ENCODE results near the gene SMIM14. TPM values are rescaled to one million over a fixed set of nuclear protein-coding genes. Genes with fewer than 3 reads are reported as not detected.

SMIM14 gene
- total and polyA plus RNA-seq, 9 of the 15 experiments (the other 6 are each of a cell fraction or from before 2014, with no cell fraction given): 0.98 to 3.7 (median 2.2) TPM

DNA sequence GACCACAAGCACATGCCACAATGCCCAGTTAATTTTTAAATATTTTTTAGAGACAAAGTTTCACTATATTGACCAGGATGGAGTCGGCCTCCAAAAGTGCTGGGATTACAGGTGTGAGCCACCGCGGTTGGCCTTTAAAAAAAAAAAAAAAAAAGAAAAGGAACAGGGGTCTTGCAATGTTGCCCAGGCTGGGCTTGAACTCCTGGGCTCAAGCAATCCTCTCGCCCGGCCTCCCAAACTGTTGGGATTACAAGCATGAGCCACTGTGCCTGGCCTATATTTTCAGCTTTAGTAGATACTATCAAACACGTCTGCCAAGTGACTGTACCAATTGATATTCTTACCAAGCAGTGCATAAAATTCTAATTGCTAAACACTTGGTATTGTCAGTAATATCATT lies 120.2 kb downstream of the SMIM14 start:
- no peaks in the 10 kb centered on the region for H3K9me3 ChIP-seq (replicated peaks; ENCODE audit: control insufficient read depth, insufficient read depth, low read depth, low read length)
- ChIA-PET POLR2A (interaction anchor here (1.1 kb wide), 1 partner anchor 9 kb away, joined by 3 read pairs; the partner anchor contains the start of gene UGDH), CTCF (ENCODE audit: low intra/inter-chr PET ratio) (no interaction called here)
- H3K4me1 ChIP-seq (replicated peaks in 1 of 2; ENCODE audit: control insufficient read depth in 2 of 2, insufficient read depth in 2 of 2, low read length in 2 of 2): peaks cover 4 to 6% of the 10 kb centered on the region in 2 experiments; a peak in 4 of 5 replicates
- H3K27ac ChIP-seq (ENCODE audit: extremely low read depth, low read depth, low read length): no peak overlapping the region
- no peak for FAIRE-seq
- H3K36me3 ChIP-seq (ENCODE audit: control insufficient read depth, insufficient read depth, low read length): peaks cover 11% of the 10 kb centered on the region; the same call in 1 of the 3 replicates
- ATAC-seq: no peak
- WGBS (ENCODE audit: insufficient coverage, low coverage, missing lambda C conversion rate): 97% methylated on average over 6 of the region's 6 CpGs
- H2AFZ ChIP-seq (ENCODE audit: low read depth, low read length): no peak overlapping the region
- TF ChIP-seq ZNF121 (CRISPR knock-in tag; conservative IDR thresholded peaks at IDR 0.05) (peak; percentile 52), ZNF589 (CRISPR knock-in tag; IDR thresholded peaks at IDR 0.05; ENCODE audit: low read depth) (no peak)
- no TSS peak for BruUV-seq (replicated peaks)
- no peak overlapping the region for H3K4me2 ChIP-seq (ENCODE audit: insufficient read depth, low read length)
- no peak overlapping the region for H3K4me3 ChIP-seq
- in situ Hi-C loops (cut with MboI): no loop called here
- no peaks in the 10 kb centered on the region for H3K9me1 ChIP-seq (ENCODE audit: control insufficient read depth, insufficient read depth, low read length)
- intact Hi-C loops (cut with micrococcal nuclease): no loop called here
- DNase-seq (ENCODE audit: extremely low read depth in 1 of 4, low spot score in 3 of 4): no peak
- H3K27me3 ChIP-seq (ENCODE audit: control insufficient read depth in 2 of 2, insufficient read depth in 2 of 2, low read length in 2 of 2): no peaks in the 10 kb centered on the region
- no peaks in the 10 kb centered on the region for H3K79me2 ChIP-seq (ENCODE audit: control insufficient read depth, insufficient read depth, low read length)
- H3K9ac ChIP-seq (ENCODE audit: insufficient read depth in 1 of 2, low read depth in 2 of 2, low read length in 2 of 2): no peak overlapping the region
- no peaks in the 10 kb centered on the region for H4K20me1 ChIP-seq (replicated peaks; ENCODE audit: control insufficient read depth, insufficient read depth, low read length)

DNA sequence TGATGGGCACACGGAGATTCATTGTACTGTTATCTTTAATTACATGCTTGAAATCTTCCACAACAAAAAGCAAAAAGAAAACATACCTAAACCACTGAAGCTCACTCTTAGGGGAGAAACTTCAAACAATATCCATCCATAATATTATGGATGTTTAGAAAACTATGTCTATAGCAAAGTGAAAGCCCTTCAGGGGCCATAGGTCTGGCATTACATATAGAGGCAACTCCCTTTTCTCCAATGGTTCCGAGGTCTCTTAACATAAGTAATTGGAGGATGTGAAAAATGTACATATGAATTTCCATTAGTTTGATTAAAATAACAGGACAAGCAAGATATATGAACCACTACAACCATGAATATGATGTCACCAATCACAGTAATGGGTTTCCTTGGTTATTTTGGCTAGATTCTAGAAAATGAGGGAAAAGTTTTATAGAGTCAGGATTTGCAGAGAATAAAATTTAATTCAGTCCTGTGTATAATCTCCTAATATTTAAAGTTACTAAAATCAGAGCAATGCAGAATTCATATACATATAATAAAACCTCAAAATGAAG lies 122.2 kb downstream of the SMIM14 start:
- in situ Hi-C loops (cut with MboI): no loop called here
- CTCF ChIA-PET (ENCODE audit: low intra/inter-chr PET ratio): no interaction called here

More for the DNA sequence above, 122.2 kb downstream of the SMIM14 start:
- TF ChIP-seq, protein P1, sequence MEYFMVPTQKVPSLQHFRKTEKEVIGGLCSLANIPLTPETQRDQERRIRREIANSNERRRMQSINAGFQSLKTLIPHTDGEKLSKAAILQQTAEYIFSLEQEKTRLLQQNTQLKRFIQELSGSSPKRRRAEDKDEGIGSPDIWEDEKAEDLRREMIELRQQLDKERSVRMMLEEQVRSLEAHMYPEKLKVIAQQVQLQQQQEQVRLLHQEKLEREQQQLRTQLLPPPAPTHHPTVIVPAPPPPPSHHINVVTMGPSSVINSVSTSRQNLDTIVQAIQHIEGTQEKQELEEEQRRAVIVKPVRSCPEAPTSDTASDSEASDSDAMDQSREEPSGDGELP (CRISPR knock-in tag; IDR thresholded peaks at IDR 0.05; ENCODE audit: borderline replicate concordance): no peak
- TF ChIP-seq HLTF (IDR thresholded peaks at IDR 0.05): no peak
- no peak for TF ChIP-seq KDM5B (IDR thresholded peaks at IDR 0.05; ENCODE audit: insufficient replicate concordance, low read depth, low read length)
- TF ChIP-seq RFX7 (CRISPR knock-in tag; IDR thresholded peaks at IDR 0.05): no peak
- POLR2A ChIA-PET: interaction anchor here (1.0 kb wide), 1 partner anchor 8 kb away, joined by 4 read pairs; no protein-coding TSS in a partner anchor
- FAIRE-seq (no peak), ATAC-seq (no peak), DNase-seq (ENCODE audit: extremely low read depth in 1 of 4, low spot score in 3 of 4) (no peak)
- WGBS (ENCODE audit: insufficient coverage, low coverage, missing lambda C conversion rate): 63% methylated on average over 2 of the region's 2 CpGs
- Histone ChIP-seq H2AFZ (ENCODE audit: low read depth, low read length) (no peak overlapping the region), H3K27ac (ENCODE audit: extremely low read depth, low read depth, low read length) (no peak overlapping the region), H3K9me3 (replicated peaks; ENCODE audit: control insufficient read depth, insufficient read depth, low read depth, low read length) (no peaks in the 10 kb centered on the region), H3K9ac (ENCODE audit: insufficient read depth in 1 of 2, low read depth in 2 of 2, low read length in 2 of 2) (no peak overlapping the region), H3K9me1 (ENCODE audit: control insufficient read depth, insufficient read depth, low read length) (no peaks in the 10 kb centered on the region), H3K79me2 (ENCODE audit: control insufficient read depth, insufficient read depth, low read length) (no peaks in the 10 kb centered on the region), H3K36me3 (ENCODE audit: control insufficient read depth, insufficient read depth, low read length) (peaks cover 16% of the 10 kb centered on the region; the same call in 2 of the 3 replicates), H3K4me2 (ENCODE audit: insufficient read depth, low read length) (no peak overlapping the region), H3K4me3 (no peak overlapping the region), H3K4me1 (replicated peaks in 1 of 2; ENCODE audit: control insufficient read depth in 2 of 2, insufficient read depth in 2 of 2, low read length in 2 of 2) (peaks cover 4 to 6% of the 10 kb centered on the region in 2 experiments; a peak in 4 of 5 replicates), H3K27me3 (ENCODE audit: control insufficient read depth in 2 of 2, insufficient read depth in 2 of 2, low read length in 2 of 2) (no peaks in the 10 kb centered on the region), H4K20me1 (replicated peaks; ENCODE audit: control insufficient read depth, insufficient read depth, low read length) (no peaks in the 10 kb centered on the region)
- intact Hi-C loops (cut with micrococcal nuclease): no loop called here
- no TSS peak for BruUV-seq (replicated peaks)

Data from K562 (cell line).